Measurements from ENCODE around the gene TMEM156. TPM values are rescaled to one million over a fixed set of nuclear protein-coding genes. Genes with fewer than 3 reads are reported as not detected.

The TMEM156 gene
- total and polyA plus RNA-seq, 7 donors: 0.08 to 0.15 (median 0.10) TPM; not detected in 4

- no peaks in the 10 kb centered on the region for H3K27me3 ChIP-seq (ENCODE audit: insufficient read depth in 3 of 3, low read length in 2 of 3)
- intact Hi-C loops (cut with DNase I): no loop called here
- no peak for DNase-seq
These were observed 30.0 kb upstream of the TMEM156 start, which contains the start of gene KLHL5 for GRCh38 chr4:39062094-39062769. KLHL5 (plus strand) TSS chr4:39062232; CDS start chr4:39062653, 421 bp downstream.

GRCh38 chr4:39061457-39061856, 29.2 kb upstream of the TMEM156 start:
- Histone ChIP-seq H3K27me3 (ENCODE audit: insufficient read depth in 3 of 3, low read length in 2 of 3) (no peaks in the 10 kb centered on the region), H3K36me3 (ENCODE audit: insufficient read depth in 1 of 2, low read depth in 1 of 2) (no peaks in the 10 kb centered on the region), H3K4me3 (no peak overlapping the region), H3K9me3 (no peaks in the 10 kb centered on the region), H3K27ac (no peak overlapping the region), H3K4me1 (peaks cover 9% of the 10 kb centered on the region)
- no peak for ATAC-seq
- WGBS, 3 donors: 90 to 96% (median 92%) methylated on average over 1 of the region's 1 CpG
- intact Hi-C loops (cut with DNase I): no loop called here
- no peak for TF ChIP-seq CTCF (IDR thresholded peaks at IDR 0.05)
- no peak for DNase-seq

More at GRCh38 chr4:39062094-39062769, 30.0 kb upstream of the TMEM156 start, which contains the start of gene KLHL5:
- ATAC-seq: no peak
- H3K36me3 ChIP-seq (ENCODE audit: insufficient read depth in 1 of 2, low read depth in 1 of 2): no peaks in the 10 kb centered on the region
- no peak within 1 kb of the TSS for H3K4me3 ChIP-seq
- H3K4me1 ChIP-seq: peaks cover 9% of the 10 kb centered on the region
- H3K27ac ChIP-seq: no peak within 1 kb of the TSS
- 52 to 53% (median 53%) methylated on average over 7 of the region's 7 CpGs for WGBS, 3 donors
- no peaks in the 10 kb centered on the region for H3K9me3 ChIP-seq
- TF ChIP-seq CTCF (IDR thresholded peaks at IDR 0.05): no peak

GRCh38 chr4:39056023-39056422, 23.8 kb upstream of the TMEM156 start:
- Histone ChIP-seq H3K4me1 (no peaks in the 10 kb centered on the region), H3K27me3 (ENCODE audit: insufficient read depth in 3 of 3, low read length in 2 of 3) (no peaks in the 10 kb centered on the region), H3K4me3 (no peak overlapping the region), H3K27ac (no peak overlapping the region), H3K36me3 (ENCODE audit: insufficient read depth in 1 of 2, low read depth in 1 of 2) (no peaks in the 10 kb centered on the region), H3K9me3 (no peaks in the 10 kb centered on the region)
- no peak for TF ChIP-seq CTCF (IDR thresholded peaks at IDR 0.05)
- ATAC-seq (no peak), DNase-seq (no peak)
- WGBS, 3 donors: 95% methylated on average over 5 of the region's 5 CpGs
- intact Hi-C loops (cut with DNase I): no loop called here

- Histone ChIP-seq H3K4me3 (no peak overlapping the region), H3K36me3 (ENCODE audit: insufficient read depth in 1 of 2, low read depth in 1 of 2) (no peaks in the 10 kb centered on the region), H3K27me3 (ENCODE audit: insufficient read depth in 3 of 3, low read length in 2 of 3) (no peaks in the 10 kb centered on the region), H3K4me1 (no peaks in the 10 kb centered on the region), H3K27ac (no peak overlapping the region), H3K9me3 (no peaks in the 10 kb centered on the region)
- ATAC-seq (peak in 1 of 4 donors; percentile 23), DNase-seq (no peak)
- WGBS, 3 donors: 82 to 94% (median 84%) methylated on average over 3 of the region's 3 CpGs
- no peak for TF ChIP-seq CTCF (IDR thresholded peaks at IDR 0.05)
- intact Hi-C loops (cut with DNase I): no loop called here
These were observed 22.3 kb upstream of the TMEM156 start for GRCh38 chr4:39054497-39054896.

GRCh38 chr4:39053983-39054382, 21.8 kb upstream of the TMEM156 start:
- Histone ChIP-seq H3K36me3 (ENCODE audit: insufficient read depth in 1 of 2, low read depth in 1 of 2) (no peaks in the 10 kb centered on the region), H3K9me3 (no peaks in the 10 kb centered on the region), H3K4me3 (no peak overlapping the region), H3K27me3 (ENCODE audit: insufficient read depth in 3 of 3, low read length in 2 of 3) (no peaks in the 10 kb centered on the region), H3K27ac (no peak overlapping the region), H3K4me1 (no peaks in the 10 kb centered on the region)
- no peak for ATAC-seq
- TF ChIP-seq CTCF (IDR thresholded peaks at IDR 0.05): no peak
- intact Hi-C loops (cut with DNase I): no loop called here
- WGBS, 3 donors: 95 to 98% (median 97%) methylated on average over 4 of the region's 4 CpGs
- DNase-seq: no peak
